OCI-LY7 (cell line): Measurements from ENCODE around the gene CTBP1.

ENCODE experiments used
- CTCF ChIP-seq: fragments of 200-600 bp; sonication (generic); conservative IDR thresholded peaks from 2 replicates; pipeline ENCODE4 v1.5.1; 2014; ENCODE audit warnings: mild to moderate bottlenecking, antibody characterized with exemption, low read length, moderate library complexity, mixed read lengths
- EZH2phosphoT487 ChIP-seq: fragments of 200-600 bp; sonication (generic); IDR thresholded peaks from 2 replicates; pipeline ENCODE4 v1.6.1; 2018; ENCODE audit warnings: low read depth, borderline replicate concordance, mild to moderate bottlenecking, mixed run types, antibody characterized with exemption, low read length, moderate library complexity, mixed read lengths

- TF ChIP-seq CTCF (no peak), EZH2phosphoT487 (no peak)
These were observed 6.2 kb downstream of the CTBP1 start for GRCh38 chr4:1242506-1243450.
